SW 1271 (cell line): Measurements from ENCODE around the gene GPR171.
"Not testable (repeated sequence)": the region's sequence is repeated elsewhere in the genome, so short reads cannot be mapped to it uniquely, and the experiment has no call there.

Source experiments
- DNase-seq, 2 experiments: peaks; one replicate each; lab custom pipeline; 2025; lab: John Stamatoyannopoulos, UW

GPR171 gene

GRCh38 chr3:151175952-151176351 lies 27.1 kb downstream of the GPR171 start:
- DNase-seq, result no peak

- DNase-seq, result no peak
Measured at GRCh38 chr3:151174351-151174750, 28.7 kb downstream of the GPR171 start.

GRCh38 chr3:151171145-151171757 lies 31.8 kb downstream of the GPR171 start:
- DNase-seq, result no peak

GRCh38 chr3:151169948-151170679 lies 32.9 kb downstream of the GPR171 start:
- not testable (repeated sequence) for DNase-seq

- no peak for DNase-seq
Measured at GRCh38 chr3:151169262-151169947, 33.6 kb downstream of the GPR171 start.

DNA sequence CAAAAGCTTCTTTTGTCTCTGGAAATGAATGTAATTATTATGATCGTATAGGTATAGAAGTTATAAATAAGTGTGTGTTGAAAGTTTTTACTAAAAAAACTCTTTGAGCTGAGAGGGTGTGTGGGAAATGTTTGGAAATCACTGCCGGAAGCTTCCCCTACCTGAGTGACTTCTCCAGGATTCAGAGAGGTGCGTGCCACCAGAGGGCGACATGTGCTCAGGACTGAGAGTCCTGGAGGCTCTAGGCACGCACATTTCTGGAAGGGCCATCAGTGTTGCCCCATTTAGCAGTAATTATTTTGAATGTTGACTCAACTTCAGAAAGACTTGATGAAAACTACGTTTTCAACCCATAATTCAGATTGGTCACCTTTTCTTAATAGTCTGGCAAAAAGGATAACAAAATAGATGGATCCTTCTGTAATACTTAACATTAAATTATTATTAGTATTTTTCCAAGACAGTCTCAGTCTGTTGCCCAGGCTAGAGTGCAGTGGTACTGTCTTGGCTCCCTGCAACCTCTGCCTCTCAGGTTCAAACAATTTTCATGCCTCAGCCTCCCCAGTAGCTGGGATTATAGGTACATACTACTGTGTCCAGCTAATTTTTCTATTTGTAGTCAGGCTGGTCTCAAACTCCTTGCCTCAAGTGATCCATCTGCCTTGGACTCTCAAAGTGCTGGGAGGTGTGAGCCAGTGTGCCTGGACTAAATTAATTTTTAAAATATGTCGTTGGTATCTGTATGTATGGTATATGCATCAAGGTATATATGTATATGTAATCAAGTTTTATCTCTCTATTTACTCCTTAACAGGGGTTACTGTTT lies 34.5 kb downstream of the GPR171 start:
- DNase-seq, result peak; percentile 3 to 40

- no peak for DNase-seq
Measured at GRCh38 chr3:151166161-151166560, 36.9 kb downstream of the GPR171 start.

GRCh38 chr3:151165226-151165625 lies 37.8 kb downstream of the GPR171 start:
- DNase-seq, result no peak

- DNase-seq, result no peak
Measured at GRCh38 chr3:151159806-151160205, 43.2 kb downstream of the GPR171 start.

GRCh38 chr3:151156618-151157216 lies 46.3 kb downstream of the GPR171 start:
- DNase-seq, result peak; percentile 10 to 70

- no peak for DNase-seq
Measured at GRCh38 chr3:151155409-151156128, 47.4 kb downstream of the GPR171 start.

- no peak for DNase-seq
Measured at GRCh38 chr3:151154566-151154965, 48.5 kb downstream of the GPR171 start.

- DNase-seq, result no peak
Measured at GRCh38 chr3:151152455-151153079, 50.4 kb downstream of the GPR171 start.
